Hepatocyte (in vitro differentiated cells): ENCODE measurements around the gene CARS2. TPM values are rescaled to one million over a fixed set of nuclear protein-coding genes. Genes with fewer than 3 reads are reported as not detected.
"Not testable (repeated sequence)": the region's sequence is repeated elsewhere in the genome, so short reads cannot be mapped to it uniquely, and the experiment has no call there.

Experiments
- DNase-seq: peaks from one replicate; pipeline ENCODE4 v3.0.0-alpha.2; 2016; ENCODE audit warnings: low spot score
- H2AFZ ChIP-seq: fragments of 200-600 bp; sonication (generic); 2 replicates; pipeline ENCODE4 v1.6.0; 2016; ENCODE audit warnings: antibody characterized with exemption, mild to moderate bottlenecking
- H3K27ac ChIP-seq: fragments of 200-600 bp; sonication (generic); 2 replicates; pipeline ENCODE4 v1.5.1; 2016; ENCODE audit warnings: mild to moderate bottlenecking
- H3K27me3 ChIP-seq: fragments of 200-600 bp; sonication (generic); 2 replicates; pipeline ENCODE4 v1.6.1; 2016
- H3K36me3 ChIP-seq: fragments of 200-600 bp; sonication (generic); replicated peaks from 2 replicates; pipeline ENCODE4 v1.5.1; 2016; ENCODE audit warnings: low read depth; ENCODE audit not compliant: insufficient read depth
- H3K4me1 ChIP-seq: fragments of 200-600 bp; sonication (generic); 2 replicates; pipeline ENCODE4 v1.5.1; 2016; ENCODE audit warnings: mild to moderate bottlenecking, moderate library complexity; ENCODE audit not compliant: insufficient read depth
- H3K4me2 ChIP-seq: fragments of 200-600 bp; sonication (generic); 2 replicates; pipeline ENCODE4 v1.6.0; 2016
- H3K4me3 ChIP-seq: fragments of 200-600 bp; sonication (generic); 2 replicates; pipeline ENCODE4 v1.5.1; 2016; ENCODE audit warnings: mild to moderate bottlenecking
- H3K79me2 ChIP-seq: fragments of 200-600 bp; sonication (generic); 2 replicates; pipeline ENCODE4 v1.6.0; 2017; ENCODE audit warnings: mild to moderate bottlenecking
- H3K9me2 ChIP-seq: fragments of 200-600 bp; sonication (generic); replicated peaks from 2 replicates; pipeline ENCODE4 v1.6.0; 2017; ENCODE audit warnings: mild to moderate bottlenecking; ENCODE audit not compliant: insufficient read depth
- H3K9me3 ChIP-seq: fragments of 200-600 bp; sonication (generic); 2 replicates; pipeline ENCODE4 v1.5.1; 2016; ENCODE audit warnings: low read depth, mild to moderate bottlenecking
- H4K20me1 ChIP-seq: fragments of 200-600 bp; sonication (generic); 2 replicates; pipeline ENCODE4 v1.6.0; 2016; ENCODE audit warnings: mild to moderate bottlenecking; ENCODE audit not compliant: insufficient read depth, poor library complexity, severe bottlenecking
- CTCF ChIP-seq: fragments of 200-600 bp; sonication (generic); IDR thresholded peaks from 2 replicates; pipeline ENCODE4 v1.5.1; 2016; ENCODE audit warnings: antibody characterized with exemption, mild to moderate bottlenecking; ENCODE audit not compliant: poor library complexity
- EZH2 ChIP-seq: fragments of 200-600 bp; sonication (generic); IDR thresholded peaks from 2 replicates; pipeline ENCODE4 v1.6.1; 2016; ENCODE audit warnings: antibody characterized with exemption, mild to moderate bottlenecking, borderline replicate concordance
- EZH2phosphoT487 ChIP-seq: fragments of 200-600 bp; sonication (generic); IDR thresholded peaks from one replicate; pipeline ENCODE4 v1.6.1; 2018; ENCODE audit warnings: antibody characterized with exemption, mild to moderate bottlenecking, low read depth, moderate library complexity; ENCODE audit not compliant: unreplicated experiment, severe bottlenecking
- WGBS: methylation state at CpG from one replicate; pipeline ENCODE4 v1.1.6; 2016; ENCODE audit warnings: low lambda C conversion rate; ENCODE audit errors: missing lambda C conversion rate; 5-methylcytosine and 5-hydroxymethylcytosine counted together
- polyA plus RNA-seq: library from polyadenylated mRNA; unstranded; fragments of >200 nt; fragmentation: Nextera tagmentation; extraction: Ambion mirVana; gene quantifications from 2 replicates; pipeline ENCODE4 v1.2.1, GENCODE V29; 2016
- total RNA-seq: library from RNA; depleted of rRNA; stranded (reverse); fragments of >200 nt; gene quantifications from 2 replicates; pipeline ENCODE4 v1.2.3, GENCODE V29; 2014

The CARS2 gene
- total and polyA plus RNA-seq, 2 experiments from 2014 or later, result 72.9 to 105 TPM

- WGBS, result 95% methylated on average over 19 of the region's 19 CpGs
- no peaks in the 10 kb centered on the region for H3K36me3 ChIP-seq
Observed at GRCh38 chr13:110635405-110636002, 70.4 kb downstream of the CARS2 start.

GRCh38 chr13:110634558-110634957 is 71.4 kb downstream of the CARS2 start:
- Histone ChIP-seq H3K4me2 (no peak overlapping the region), H3K4me1 (no peaks in the 10 kb centered on the region), H3K9me2 (no peaks in the 10 kb centered on the region), H3K36me3 (no peaks in the 10 kb centered on the region), H4K20me1 (peaks cover 33% of the 10 kb centered on the region), H3K79me2 (peaks cover 55% of the 10 kb centered on the region), H3K4me3 (no peak overlapping the region), H2AFZ (no peak overlapping the region), H3K27me3 (no peaks in the 10 kb centered on the region), H3K27ac (no peak overlapping the region), H3K9me3 (no peaks in the 10 kb centered on the region)
- no peak for DNase-seq
- TF ChIP-seq EZH2phosphoT487 (no peak), CTCF (no peak), EZH2 (no peak)
- WGBS, result 95% methylated on average over 19 of the region's 19 CpGs

More at GRCh38 chr13:110635405-110636002, 70.4 kb downstream of the CARS2 start:
- Histone ChIP-seq H3K4me2 (no peak overlapping the region), H3K9me2 (no peaks in the 10 kb centered on the region), H3K9me3 (no peaks in the 10 kb centered on the region), H3K27me3 (no peaks in the 10 kb centered on the region), H3K4me1 (no peaks in the 10 kb centered on the region), H2AFZ (no peak overlapping the region), H4K20me1 (peaks cover 37% of the 10 kb centered on the region), H3K79me2 (peaks cover 46% of the 10 kb centered on the region), H3K4me3 (no peak overlapping the region), H3K27ac (no peak overlapping the region)
- TF ChIP-seq CTCF (no peak), EZH2phosphoT487 (no peak), EZH2 (no peak)
- no peak for DNase-seq

GRCh38 chr13:110633776-110634175 is 72.1 kb downstream of the CARS2 start:
- WGBS, result 97% methylated on average over 8 of the region's 8 CpGs
- Histone ChIP-seq H3K27ac (no peak overlapping the region), H3K27me3 (no peaks in the 10 kb centered on the region), H3K4me3 (no peak overlapping the region), H4K20me1 (peaks cover 31% of the 10 kb centered on the region), H3K36me3 (no peaks in the 10 kb centered on the region), H3K4me1 (peaks cover under 1% of the 10 kb centered on the region), H2AFZ (no peak overlapping the region), H3K9me2 (no peaks in the 10 kb centered on the region), H3K9me3 (no peaks in the 10 kb centered on the region), H3K79me2 (peaks cover 63% of the 10 kb centered on the region), H3K4me2 (no peak overlapping the region)
- DNase-seq, result no peak
- no peak for TF ChIP-seq EZH2
- TF ChIP-seq CTCF, result no peak
- TF ChIP-seq EZH2phosphoT487, result no peak

DNA sequence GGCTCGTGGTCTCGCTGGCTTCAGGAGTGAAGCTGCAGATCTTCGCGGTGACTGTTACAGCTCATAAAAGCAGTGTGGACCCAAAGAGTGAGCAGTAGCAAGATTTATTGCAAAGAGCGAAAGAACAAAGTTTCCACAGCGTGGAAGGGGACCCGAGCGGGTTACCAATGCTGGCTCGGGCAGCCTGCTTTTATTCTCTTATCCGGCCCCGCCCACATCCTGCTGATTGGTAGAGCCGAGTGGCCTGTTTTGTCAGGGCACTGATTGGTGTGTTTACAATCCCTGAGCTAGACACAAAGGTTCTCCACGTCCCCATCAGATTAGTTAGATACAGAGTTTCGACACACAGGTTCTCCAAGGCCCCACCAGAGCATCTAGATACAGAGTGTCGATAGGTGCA is 73.7 kb downstream of the CARS2 start:
- H3K4me3 ChIP-seq, H3K9me3 ChIP-seq, H3K27ac ChIP-seq, H2AFZ ChIP-seq, H3K27me3 ChIP-seq, H3K9me2 ChIP-seq, DNase-seq, H3K36me3 ChIP-seq, H3K4me2 ChIP-seq: not testable (repeated sequence)
- H3K79me2 ChIP-seq, result peaks cover 78% of the 10 kb centered on the region
- H4K20me1 ChIP-seq, result peaks cover 39% of the 10 kb centered on the region
- WGBS, result 94% methylated on average over 15 of the region's 15 CpGs
- H3K4me1 ChIP-seq, result peaks cover 11% of the 10 kb centered on the region
